ENCODE measurements around the gene DDX24.

DDX24 gene

DNA sequence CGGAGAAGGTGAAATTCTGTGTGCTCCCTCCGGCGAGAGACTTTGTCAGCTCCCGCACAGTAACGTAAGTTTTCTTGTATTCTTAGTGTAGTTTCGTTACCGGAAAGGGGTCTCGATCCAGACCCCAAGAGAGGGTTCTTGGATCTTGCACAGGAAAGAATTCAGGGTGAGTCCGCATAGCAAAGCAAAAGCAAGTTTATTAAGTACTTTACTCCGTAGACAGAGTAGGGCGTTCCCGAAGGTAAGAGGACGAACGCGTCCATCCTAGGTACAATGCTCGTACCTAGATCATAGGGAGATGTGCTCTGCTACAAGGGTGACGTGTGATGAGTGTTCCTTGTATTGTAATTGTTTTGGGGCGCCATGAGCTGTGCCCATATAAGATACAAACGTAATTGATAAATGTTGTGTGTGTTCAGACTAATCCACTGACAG, 401 bp upstream of the DDX24 start:
- Histone ChIP-seq H3K9ac (ENCODE audit: low read length) (peak overlapping the region; percentile 99), H2BK120ac (ENCODE audit: low read depth, low read length) (no peak overlapping the region), H3K4me2 (ENCODE audit: low read length, poor library complexity, severe bottlenecking) (peak overlapping the region; percentile 67), H2BK12ac (ENCODE audit: low read length in 2 of 2) (no peak overlapping the region), H3K18ac (ENCODE audit: low read depth in 1 of 2, low read length in 2 of 2) (no peak overlapping the region), H3K4ac (ENCODE audit: low read depth in 1 of 2, low read length in 2 of 2) (no peak overlapping the region), H3K4me1 (ENCODE audit: control insufficient read depth, insufficient read depth, low read depth, low read length) (peaks cover 5% of the 10 kb centered on the region), H4K91ac (ENCODE audit: low read length) (no peak overlapping the region), H3K79me1 (replicated peaks; ENCODE audit: low read length, poor library complexity, severe bottlenecking) (peaks cover 18% of the 10 kb centered on the region), H3K9me3 (ENCODE audit: control insufficient read depth, low read length) (no peaks in the 10 kb centered on the region), H3K23ac (ENCODE audit: low read length in 2 of 2) (no peak overlapping the region), H3K27me3 (ENCODE audit: control insufficient read depth in 1 of 2, insufficient read depth in 1 of 2, low read length in 2 of 2) (no peaks in the 10 kb centered on the region), H2AK5ac (ENCODE audit: low read length, severe bottlenecking) (no peak overlapping the region), H3K36me3 (ENCODE audit: control insufficient read depth in 1 of 2, insufficient read depth in 2 of 2, low read depth in 1 of 2, low read length in 2 of 2) (peaks cover 8 to 27% of the 10 kb centered on the region in 2 experiments), H3K14ac (ENCODE audit: low read length in 2 of 2) (no peak overlapping the region), H3K27ac (ENCODE audit: low read length, poor library complexity, severe bottlenecking) (peak overlapping the region; percentile 59), H4K8ac (ENCODE audit: low read length) (no peak overlapping the region), H3K4me3 (ENCODE audit: insufficient read depth in 1 of 2, low read depth in 1 of 2, low read length in 2 of 2) (peak overlapping the region; percentile 90 to 96), H2BK15ac (ENCODE audit: low read depth, poor library complexity, severe bottlenecking) (no peak overlapping the region), H2AFZ (ENCODE audit: low read depth, low read length) (peak overlapping the region; percentile 68), H2BK5ac (ENCODE audit: low read depth, low read length, poor library complexity, severe bottlenecking) (no peak overlapping the region)
- 1% methylated on average over 17 of the region's 19 CpGs for WGBS
- DNase-seq, result no peak

- Histone ChIP-seq H2BK15ac (ENCODE audit: low read depth, poor library complexity, severe bottlenecking) (no peak overlapping the region), H3K36me3 (ENCODE audit: control insufficient read depth in 1 of 2, insufficient read depth in 2 of 2, low read depth in 1 of 2, low read length in 2 of 2) (peaks cover 8 to 39% of the 10 kb centered on the region in 2 experiments), H2BK5ac (ENCODE audit: low read depth, low read length, poor library complexity, severe bottlenecking) (no peak overlapping the region), H2AFZ (ENCODE audit: low read depth, low read length) (no peak overlapping the region), H3K23ac (ENCODE audit: low read length in 2 of 2) (no peak overlapping the region), H3K9ac (ENCODE audit: low read length) (peak overlapping the region; percentile 99), H3K27me3 (ENCODE audit: control insufficient read depth in 1 of 2, insufficient read depth in 1 of 2, low read length in 2 of 2) (no peaks in the 10 kb centered on the region), H3K79me1 (replicated peaks; ENCODE audit: low read length, poor library complexity, severe bottlenecking) (peaks cover 13% of the 10 kb centered on the region), H3K4me1 (ENCODE audit: control insufficient read depth, insufficient read depth, low read depth, low read length) (peaks cover 5% of the 10 kb centered on the region), H3K27ac (ENCODE audit: low read length, poor library complexity, severe bottlenecking) (peak overlapping the region; percentile 9), H4K91ac (ENCODE audit: low read length) (no peak overlapping the region), H3K4ac (ENCODE audit: low read depth in 1 of 2, low read length in 2 of 2) (peak overlapping the region in 1 of 2 experiments; percentile 4), H2BK12ac (ENCODE audit: low read length in 2 of 2) (no peak overlapping the region), H4K8ac (ENCODE audit: low read length) (no peak overlapping the region), H3K4me3 (ENCODE audit: insufficient read depth in 1 of 2, low read depth in 1 of 2, low read length in 2 of 2) (peak overlapping the region; percentile 90 to 96), H3K4me2 (ENCODE audit: low read length, poor library complexity, severe bottlenecking) (peak overlapping the region; percentile 88), H3K18ac (ENCODE audit: low read depth in 1 of 2, low read length in 2 of 2) (no peak overlapping the region), H3K14ac (ENCODE audit: low read length in 2 of 2) (no peak overlapping the region), H2BK120ac (ENCODE audit: low read depth, low read length) (no peak overlapping the region), H3K9me3 (ENCODE audit: control insufficient read depth, low read length) (peaks cover 12% of the 10 kb centered on the region), H2AK5ac (ENCODE audit: low read length, severe bottlenecking) (no peak overlapping the region)
- WGBS, result 18% methylated on average over 15 of the region's 15 CpGs
- DNase-seq, result peak; percentile 74
Observed at GRCh38 chr14:94079891-94080620, 946 bp downstream of the DDX24 start.

GRCh38 chr14:94077823-94078222, 3.2 kb downstream of the DDX24 start:
- Histone ChIP-seq H3K79me1 (replicated peaks; ENCODE audit: low read length, poor library complexity, severe bottlenecking) (peaks cover 2% of the 10 kb centered on the region), H3K9ac (ENCODE audit: low read length) (no peak overlapping the region), H3K18ac (ENCODE audit: low read depth in 1 of 2, low read length in 2 of 2) (no peak overlapping the region), H4K91ac (ENCODE audit: low read length) (no peak overlapping the region), H3K14ac (ENCODE audit: low read length in 2 of 2) (no peak overlapping the region), H3K9me3 (ENCODE audit: control insufficient read depth, low read length) (peaks cover 22% of the 10 kb centered on the region), H2BK12ac (ENCODE audit: low read length in 2 of 2) (no peak overlapping the region), H2BK5ac (ENCODE audit: low read depth, low read length, poor library complexity, severe bottlenecking) (no peak overlapping the region), H3K4me2 (ENCODE audit: low read length, poor library complexity, severe bottlenecking) (no peak overlapping the region), H3K27ac (ENCODE audit: low read length, poor library complexity, severe bottlenecking) (no peak overlapping the region), H4K8ac (ENCODE audit: low read length) (no peak overlapping the region), H2BK15ac (ENCODE audit: low read depth, poor library complexity, severe bottlenecking) (no peak overlapping the region), H3K27me3 (ENCODE audit: control insufficient read depth in 1 of 2, insufficient read depth in 1 of 2, low read length in 2 of 2) (no peaks in the 10 kb centered on the region), H3K23ac (ENCODE audit: low read length in 2 of 2) (no peak overlapping the region), H3K4ac (ENCODE audit: low read depth in 1 of 2, low read length in 2 of 2) (no peak overlapping the region), H3K4me1 (ENCODE audit: control insufficient read depth, insufficient read depth, low read depth, low read length) (peaks cover 5% of the 10 kb centered on the region), H2AK5ac (ENCODE audit: low read length, severe bottlenecking) (no peak overlapping the region), H3K36me3 (ENCODE audit: control insufficient read depth in 1 of 2, insufficient read depth in 2 of 2, low read depth in 1 of 2, low read length in 2 of 2) (peaks cover 8 to 49% of the 10 kb centered on the region in 2 experiments), H2BK120ac (ENCODE audit: low read depth, low read length) (no peak overlapping the region), H2AFZ (ENCODE audit: low read depth, low read length) (no peak overlapping the region), H3K4me3 (ENCODE audit: insufficient read depth in 1 of 2, low read depth in 1 of 2, low read length in 2 of 2) (peak overlapping the region in 1 of 2 experiments; percentile 96)
- DNase-seq, result no peak
- WGBS, result no CpG with 5 or more reads among the region's 5 CpGs

DNA sequence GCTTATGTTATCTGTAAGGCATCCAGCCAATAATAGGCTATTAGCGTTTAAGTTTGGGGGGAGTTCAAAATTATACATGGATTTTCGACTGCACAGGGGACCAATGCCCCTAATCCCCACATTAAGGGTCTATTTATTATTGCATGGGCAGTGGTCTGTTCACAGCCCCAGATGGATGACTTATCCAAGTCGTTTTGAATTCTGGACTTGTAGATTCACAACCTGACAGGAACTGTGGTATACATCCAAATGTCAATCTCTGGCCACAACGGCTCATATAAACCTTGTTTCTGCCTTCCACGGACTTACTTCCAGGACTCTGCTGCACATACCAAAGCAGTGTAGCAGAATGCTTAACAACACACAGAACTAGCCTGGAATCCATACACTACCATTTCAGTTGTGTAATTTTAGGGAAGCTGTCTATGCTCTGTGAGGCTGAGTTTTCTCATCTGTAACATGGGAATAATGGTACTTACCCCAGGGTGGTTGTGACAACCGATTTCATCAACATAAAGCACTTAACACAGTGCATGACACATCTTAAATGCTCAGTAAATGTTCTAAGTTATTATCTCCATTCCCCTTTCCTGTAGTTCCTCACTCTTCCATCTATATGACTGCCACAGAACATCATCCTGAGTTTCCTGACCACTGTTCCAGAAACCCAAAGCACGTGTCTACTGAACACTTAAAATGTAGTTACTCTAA, 3.7 kb downstream of the DDX24 start:
- DNase-seq, result no peak
- no peak overlapping the region for H3K4ac ChIP-seq (ENCODE audit: low read depth in 1 of 2, low read length in 2 of 2)
- H3K4me2 ChIP-seq (ENCODE audit: low read length, poor library complexity, severe bottlenecking), result no peak overlapping the region
- H3K27ac ChIP-seq (ENCODE audit: low read length, poor library complexity, severe bottlenecking), result no peak overlapping the region
- H2AFZ ChIP-seq (ENCODE audit: low read depth, low read length), result no peak overlapping the region
- H2BK120ac ChIP-seq (ENCODE audit: low read depth, low read length), result no peak overlapping the region
- H3K4me3 ChIP-seq (ENCODE audit: insufficient read depth in 1 of 2, low read depth in 1 of 2, low read length in 2 of 2), result peak overlapping the region in 1 of 2 experiments; percentile 56
- no peak overlapping the region for H3K18ac ChIP-seq (ENCODE audit: low read depth in 1 of 2, low read length in 2 of 2)
- no peak overlapping the region for H2BK5ac ChIP-seq (ENCODE audit: low read depth, low read length, poor library complexity, severe bottlenecking)
- peaks cover 2% of the 10 kb centered on the region for H3K79me1 ChIP-seq (replicated peaks; ENCODE audit: low read length, poor library complexity, severe bottlenecking)
- no peaks in the 10 kb centered on the region for H3K27me3 ChIP-seq (ENCODE audit: control insufficient read depth in 1 of 2, insufficient read depth in 1 of 2, low read length in 2 of 2)
- no peak overlapping the region for H2BK15ac ChIP-seq (ENCODE audit: low read depth, poor library complexity, severe bottlenecking)
- peaks cover 5% of the 10 kb centered on the region for H3K4me1 ChIP-seq (ENCODE audit: control insufficient read depth, insufficient read depth, low read depth, low read length)
- H2AK5ac ChIP-seq (ENCODE audit: low read length, severe bottlenecking), result no peak overlapping the region
- H3K36me3 ChIP-seq (ENCODE audit: control insufficient read depth in 1 of 2, insufficient read depth in 2 of 2, low read depth in 1 of 2, low read length in 2 of 2), result peaks cover 8 to 52% of the 10 kb centered on the region in 2 experiments
- H2BK12ac ChIP-seq (ENCODE audit: low read length in 2 of 2), result no peak overlapping the region
- no peak overlapping the region for H3K23ac ChIP-seq (ENCODE audit: low read length in 2 of 2)
- no peak overlapping the region for H4K8ac ChIP-seq (ENCODE audit: low read length)
- no peak overlapping the region for H4K91ac ChIP-seq (ENCODE audit: low read length)
- no peak overlapping the region for H3K9ac ChIP-seq (ENCODE audit: low read length)
- H3K9me3 ChIP-seq (ENCODE audit: control insufficient read depth, low read length), result peaks cover 22% of the 10 kb centered on the region
- 95% methylated on average over 7 of the region's 7 CpGs for WGBS
- no peak overlapping the region for H3K14ac ChIP-seq (ENCODE audit: low read length in 2 of 2)
